HG02678 (cell line): ENCODE results near the gene EFNA4.
A peak's percentile ranks its signal among the peaks of the same experiment; 100 is the strongest.

ENCODE experiments used
- ATAC-seq: cut with Tn5 transposase; IDR thresholded peaks from one replicate; pipeline ENCODE4 v1.9.1; 2021; ENCODE audit warnings: mild to moderate bottlenecking, moderate library complexity; ENCODE audit not compliant: unreplicated experiment

EFNA4 gene

DNA sequence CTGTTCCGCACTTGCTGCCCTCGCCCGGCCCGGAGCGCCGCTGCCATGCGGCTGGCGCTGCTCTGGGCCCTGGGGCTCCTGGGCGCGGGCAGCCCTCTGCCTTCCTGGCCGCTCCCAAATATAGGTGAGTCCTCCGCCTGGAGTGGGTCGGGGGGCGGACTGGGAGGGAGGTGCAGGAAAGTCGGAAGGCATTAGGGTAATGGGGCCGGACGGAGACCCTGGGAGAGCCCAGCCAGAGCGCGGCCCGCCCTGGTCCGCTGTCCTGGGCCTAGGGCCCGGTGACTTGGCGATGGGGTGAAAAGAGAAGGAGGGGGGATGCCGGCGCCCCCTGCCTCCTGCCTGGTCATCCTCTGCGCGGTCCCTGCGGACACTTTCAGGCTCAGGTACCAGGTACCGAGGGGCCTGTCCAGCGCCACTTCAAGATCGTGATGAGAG lies 12.2 kb upstream of the EFNA4 start:
- ATAC-seq = no peak

DNA sequence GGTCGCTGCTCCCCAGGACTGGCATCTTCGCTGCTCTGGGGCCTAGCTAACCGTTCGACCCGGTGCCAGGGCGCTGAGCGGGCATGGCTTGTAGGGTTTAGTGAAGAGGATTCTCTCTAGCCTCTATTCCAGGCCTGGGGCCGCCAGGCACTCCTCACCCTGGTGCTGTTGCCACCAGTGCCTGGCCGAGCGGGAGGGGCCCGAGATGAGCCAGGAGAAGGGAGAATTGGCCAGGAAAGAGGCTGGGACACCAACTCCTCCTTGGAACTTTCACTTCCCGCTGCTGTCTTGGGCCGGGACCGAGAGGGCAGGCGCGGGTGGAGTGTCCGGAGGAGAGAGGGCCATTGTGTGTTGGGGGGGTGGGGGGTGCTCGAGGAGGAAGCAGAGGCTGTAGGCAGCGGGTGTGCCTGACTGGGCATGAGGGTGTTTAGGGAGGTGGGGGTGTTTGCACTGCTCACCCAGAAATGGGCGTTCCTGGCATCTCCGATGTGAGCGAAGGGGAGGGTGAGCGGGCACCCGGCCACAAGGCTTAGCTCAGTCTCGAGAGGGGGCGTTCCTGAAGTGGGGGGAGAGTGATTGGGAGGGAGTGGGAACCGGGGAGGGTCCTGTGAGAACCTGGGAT lies 11.7 kb upstream of the EFNA4 start:
- peak; percentile 3 for ATAC-seq

DNA sequence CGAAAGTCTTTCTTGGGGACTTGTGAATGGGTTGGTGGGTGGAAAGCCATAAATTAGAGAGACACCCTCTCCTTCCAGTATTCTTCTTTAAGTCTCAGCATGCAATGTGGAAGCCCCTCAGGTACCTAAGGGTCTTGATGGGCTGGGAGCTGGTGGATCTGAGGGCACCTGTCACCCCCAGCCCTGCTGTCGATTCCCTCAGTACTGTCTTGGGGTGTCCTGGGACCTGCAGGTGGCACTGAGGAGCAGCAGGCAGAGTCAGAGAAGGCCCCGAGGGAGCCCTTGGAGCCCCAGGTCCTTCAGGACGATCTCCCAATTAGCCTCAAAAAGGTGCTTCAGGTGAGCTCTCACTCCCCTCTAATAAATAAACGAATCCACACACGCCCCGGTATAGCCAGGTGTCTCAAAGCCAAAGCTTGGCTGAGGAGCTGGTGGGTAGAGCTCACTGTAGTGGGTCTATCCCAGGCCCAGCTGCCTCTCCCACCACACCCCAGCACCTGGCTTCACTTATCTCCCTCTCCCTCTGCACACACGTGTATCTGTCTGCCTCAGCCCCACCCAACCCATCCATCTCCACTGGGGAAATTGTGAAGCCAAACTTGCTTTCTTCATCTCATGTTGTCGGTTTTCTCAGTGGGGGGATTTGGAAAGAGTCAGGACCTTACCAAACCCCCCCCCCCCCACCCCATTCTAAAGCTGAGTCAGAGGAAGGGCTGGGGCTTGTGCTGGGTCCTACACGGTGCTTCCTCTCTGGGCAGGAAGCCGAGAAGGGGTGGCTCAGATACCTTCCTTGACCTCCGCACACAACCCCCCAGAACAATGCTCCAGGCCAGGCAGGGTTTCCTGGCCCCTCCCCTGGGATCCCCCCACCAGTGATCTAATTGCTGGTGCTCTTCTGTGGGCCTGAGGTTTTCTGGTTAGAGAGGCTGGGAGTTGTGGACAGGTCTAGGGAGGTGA lies 10.8 kb upstream of the EFNA4 start:
- no peak for ATAC-seq

DNA sequence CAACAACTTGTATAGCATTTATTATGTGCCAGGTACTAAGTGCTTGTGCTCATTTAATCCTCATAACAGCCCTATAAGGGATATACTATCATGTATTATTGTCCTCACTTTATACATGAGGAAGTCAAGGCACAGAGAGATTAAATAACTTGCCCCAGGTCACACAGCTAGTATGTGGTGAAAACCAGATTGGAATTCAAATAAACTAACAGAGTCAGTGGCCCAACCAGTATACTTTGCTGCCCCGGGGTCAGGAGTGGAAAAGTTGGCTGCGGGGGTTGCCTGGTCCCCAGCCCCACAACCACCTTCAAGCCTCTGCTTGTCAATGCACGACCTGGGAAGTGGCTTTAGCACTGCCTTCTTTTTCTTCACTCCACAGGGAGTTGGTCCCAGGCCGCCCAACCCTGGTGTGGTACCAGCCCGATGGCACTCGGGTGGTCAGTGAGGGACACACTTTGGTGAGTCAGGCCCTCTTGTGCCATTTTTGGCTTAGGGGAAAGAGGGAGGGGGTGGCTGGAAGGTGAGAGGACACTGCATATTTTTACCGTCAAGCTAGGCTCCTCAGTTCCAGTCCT lies 9.9 kb upstream of the EFNA4 start:
- ATAC-seq = no peak

DNA sequence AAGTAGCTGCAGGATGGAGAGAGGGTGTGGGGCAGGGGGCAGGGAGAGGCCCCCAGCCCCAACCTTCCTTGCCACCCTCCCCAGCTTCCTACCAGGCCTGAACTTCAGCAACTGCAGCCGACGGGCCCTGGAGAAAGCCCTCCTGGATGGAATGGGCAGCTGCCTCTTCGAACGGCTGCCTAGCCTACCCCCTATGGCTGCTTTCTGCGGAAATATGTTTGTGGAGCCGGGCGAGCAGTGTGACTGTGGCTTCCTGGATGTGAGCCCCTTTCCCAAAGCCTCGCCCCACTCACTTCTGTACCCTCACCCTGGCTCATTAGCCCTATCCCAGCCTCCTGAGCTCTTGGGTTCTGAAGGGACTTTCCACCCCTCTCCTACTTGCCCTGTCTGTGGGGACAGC lies 6.4 kb upstream of the EFNA4 start:
- no peak for ATAC-seq

DNA sequence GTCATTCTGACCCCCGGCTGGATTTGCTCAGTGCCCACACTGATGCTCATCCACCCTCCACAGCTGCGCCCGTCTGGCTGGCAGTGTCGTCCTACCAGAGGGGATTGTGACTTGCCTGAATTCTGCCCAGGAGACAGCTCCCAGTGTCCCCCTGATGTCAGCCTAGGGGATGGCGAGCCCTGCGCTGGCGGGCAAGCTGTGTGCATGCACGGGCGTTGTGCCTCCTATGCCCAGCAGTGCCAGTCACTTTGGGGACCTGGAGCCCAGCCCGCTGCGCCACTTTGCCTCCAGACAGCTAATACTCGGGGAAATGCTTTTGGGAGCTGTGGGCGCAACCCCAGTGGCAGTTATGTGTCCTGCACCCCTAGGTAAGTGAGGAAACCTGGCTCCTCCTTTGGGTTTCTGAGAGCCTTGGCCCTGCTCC lies 5.7 kb upstream of the EFNA4 start:
- ATAC-seq = no peak

DNA sequence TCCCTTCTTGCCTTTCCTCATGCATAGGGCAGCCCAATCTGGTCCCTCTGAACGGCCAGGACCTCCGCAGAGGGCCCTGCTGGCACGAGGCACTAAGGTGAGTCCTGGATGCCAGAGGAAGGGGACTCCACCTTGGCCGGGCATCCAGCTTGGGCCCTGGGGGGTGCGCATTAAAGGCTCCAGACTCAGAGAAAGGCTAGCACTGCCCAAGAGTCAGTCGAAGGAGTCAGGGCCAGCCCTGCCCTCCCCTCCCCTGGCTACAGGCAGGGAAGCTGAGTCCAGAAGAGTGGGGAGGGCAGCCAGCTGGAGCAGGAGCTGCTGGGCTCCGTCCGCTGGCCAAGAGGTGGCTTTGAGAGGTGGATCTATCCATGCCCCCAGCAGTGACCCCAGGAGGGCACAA lies 2.8 kb upstream of the EFNA4 start:
- ATAC-seq = no peak

DNA sequence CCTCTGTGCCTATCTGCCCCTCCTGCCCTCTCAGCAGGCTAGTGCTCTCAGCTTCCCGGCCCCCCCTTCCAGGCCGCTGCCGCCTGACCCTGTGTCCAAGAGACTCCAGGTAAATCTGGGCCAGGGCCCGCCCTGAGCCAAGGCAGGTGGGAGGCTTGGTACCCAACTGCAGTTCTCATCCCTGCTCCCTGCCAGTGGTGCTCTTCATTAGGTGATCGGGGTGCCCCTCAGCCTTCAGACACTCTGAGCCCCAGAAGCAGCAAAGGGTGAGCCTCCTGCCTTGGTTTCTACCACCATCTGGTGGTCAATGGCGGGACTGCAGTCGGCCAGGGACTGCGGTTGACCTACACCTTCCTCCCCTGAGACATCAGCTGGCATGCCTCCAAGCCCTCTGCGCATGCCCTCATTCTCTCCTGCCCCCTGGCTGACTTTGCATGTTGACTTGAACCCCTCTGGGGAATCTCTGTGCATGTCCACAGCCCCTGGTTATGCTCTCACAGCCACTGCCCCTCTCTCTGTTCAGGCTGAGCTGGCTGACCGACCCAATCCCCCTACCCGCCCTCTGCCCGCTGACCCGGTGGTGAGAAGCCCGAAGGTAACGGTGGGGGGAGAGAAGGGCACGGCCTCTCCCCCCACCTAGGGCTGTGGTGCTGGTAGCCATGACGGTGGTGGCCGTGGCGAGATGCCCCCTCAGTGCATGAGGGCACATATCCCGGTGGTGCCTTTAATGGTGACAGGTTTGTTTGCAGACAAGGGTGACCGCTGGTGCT lies 2.0 kb upstream of the EFNA4 start:
- ATAC-seq = peak; percentile 42

DNA sequence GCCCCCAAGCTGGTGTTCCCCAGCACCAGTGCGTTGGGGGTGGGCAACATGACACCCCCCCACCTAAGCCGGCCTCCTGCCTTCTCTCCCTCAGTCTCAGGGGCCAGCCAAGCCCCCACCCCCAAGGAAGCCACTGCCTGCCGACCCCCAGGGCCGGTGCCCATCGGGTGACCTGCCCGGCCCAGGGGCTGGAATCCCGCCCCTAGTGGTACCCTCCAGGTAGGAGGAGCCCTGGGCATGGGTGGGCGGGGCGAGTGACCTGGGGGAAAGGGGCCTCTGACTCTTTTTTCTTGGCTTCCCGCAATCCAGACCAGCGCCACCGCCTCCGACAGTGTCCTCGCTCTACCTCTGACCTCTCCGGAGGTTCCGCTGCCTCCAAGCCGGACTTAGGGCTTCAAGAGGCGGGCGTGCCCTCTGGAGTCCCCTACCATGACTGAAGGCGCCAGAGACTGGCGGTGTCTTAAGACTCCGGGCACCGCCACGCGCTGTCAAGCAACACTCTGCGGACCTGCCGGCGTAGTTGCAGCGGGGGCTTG lies 1.3 kb upstream of the EFNA4 start:
- ATAC-seq = no peak

DNA sequence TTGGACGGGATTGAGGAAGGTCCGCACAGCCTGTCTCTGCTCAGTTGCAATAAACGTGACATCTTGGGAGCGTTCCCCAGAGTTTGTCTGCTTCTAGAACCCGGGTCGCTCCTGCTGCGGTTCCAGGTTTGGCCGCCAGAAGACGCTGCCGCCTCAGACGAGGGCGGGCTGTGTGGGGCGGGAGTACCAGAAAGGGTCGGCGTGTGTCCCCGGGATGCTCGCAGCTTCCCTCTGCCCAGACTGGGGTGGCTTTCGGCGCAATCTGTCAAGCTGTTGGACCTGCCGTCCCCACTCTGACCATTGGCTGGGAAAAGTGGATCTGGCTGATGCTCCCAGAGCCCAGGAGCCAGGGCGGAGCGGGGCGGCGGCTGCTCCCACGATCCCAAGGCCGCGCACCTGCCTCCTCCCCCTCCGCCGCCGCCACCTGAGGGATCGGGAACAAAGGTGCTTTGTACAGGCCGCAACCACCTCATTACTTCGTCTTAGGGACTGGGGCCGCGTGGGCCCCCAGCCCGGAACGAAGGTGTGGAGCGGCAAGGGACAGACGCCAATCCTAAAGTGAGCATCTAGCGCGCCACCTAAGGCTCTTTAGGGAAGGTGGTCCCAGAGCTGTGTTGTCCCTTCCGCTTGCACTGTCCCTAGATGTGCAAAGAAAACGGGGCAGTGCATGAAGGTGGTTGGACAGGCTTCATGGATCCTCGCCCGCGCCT lies 683 bp upstream of the EFNA4 start:
- ATAC-seq = peak; percentile 30

DNA sequence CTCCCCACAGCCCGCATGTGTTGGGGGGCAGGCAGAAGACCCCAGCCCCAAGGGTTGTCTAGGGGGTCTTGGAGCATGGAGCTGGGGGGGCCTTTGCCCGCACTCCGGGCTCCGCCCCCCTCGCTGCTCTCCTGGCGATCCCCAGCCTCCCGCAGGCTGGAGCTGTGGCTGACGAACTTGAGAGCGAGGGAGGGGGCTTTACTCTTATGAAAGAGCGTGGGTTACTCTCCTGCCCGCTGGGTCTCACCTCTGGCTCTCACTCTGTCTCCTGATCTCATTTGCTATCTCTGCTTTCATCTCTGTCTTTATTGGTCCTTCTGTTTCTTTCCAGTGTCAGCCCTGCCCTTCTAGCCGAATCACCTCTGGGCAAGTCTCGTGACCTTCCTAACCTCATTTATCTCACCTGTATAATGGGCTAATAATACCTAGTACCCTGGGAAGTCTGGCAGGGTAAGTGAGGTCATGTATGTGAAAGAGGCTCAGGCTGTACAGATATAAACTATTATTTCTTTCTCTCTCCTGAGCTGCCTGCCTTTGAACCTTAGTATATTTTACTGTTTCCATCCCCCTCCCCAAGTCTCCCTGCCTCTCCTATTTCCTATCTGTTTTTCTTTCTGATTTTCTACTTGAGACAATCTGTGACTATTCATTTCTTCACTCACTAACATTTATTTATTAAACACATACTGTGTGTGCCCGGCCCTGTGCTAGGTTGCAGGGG lies 731 bp downstream of the EFNA4 start:
- ATAC-seq = no peak

DNA sequence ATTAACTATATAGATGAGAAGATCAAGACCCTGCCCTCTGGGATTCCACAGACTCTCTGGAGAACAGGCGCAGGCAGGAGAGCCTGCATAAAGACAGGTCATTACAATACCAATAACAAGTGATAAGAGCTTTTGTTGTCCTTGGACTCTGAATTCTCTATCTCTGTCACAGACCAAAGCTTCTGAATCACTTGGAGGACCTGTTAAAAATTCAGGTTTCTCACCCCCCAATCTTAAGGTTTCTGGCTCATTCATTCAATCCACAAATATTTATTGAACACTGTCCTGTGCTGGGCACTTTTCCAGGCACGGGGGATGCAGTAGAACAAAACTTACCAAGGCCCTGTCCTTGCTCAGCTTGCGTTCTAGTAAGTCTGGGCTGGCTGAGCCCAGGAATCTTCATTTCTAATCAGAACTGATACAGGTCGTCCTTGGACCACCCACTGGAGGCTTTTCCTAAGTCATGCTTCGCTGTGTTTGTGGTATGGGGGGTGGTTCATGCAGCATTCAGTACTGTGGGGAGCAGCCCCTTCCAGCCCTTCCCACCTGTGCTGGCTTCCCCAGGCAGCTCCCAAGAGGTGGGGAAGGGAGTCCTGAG lies 1.4 kb downstream of the EFNA4 start:
- no peak for ATAC-seq

DNA sequence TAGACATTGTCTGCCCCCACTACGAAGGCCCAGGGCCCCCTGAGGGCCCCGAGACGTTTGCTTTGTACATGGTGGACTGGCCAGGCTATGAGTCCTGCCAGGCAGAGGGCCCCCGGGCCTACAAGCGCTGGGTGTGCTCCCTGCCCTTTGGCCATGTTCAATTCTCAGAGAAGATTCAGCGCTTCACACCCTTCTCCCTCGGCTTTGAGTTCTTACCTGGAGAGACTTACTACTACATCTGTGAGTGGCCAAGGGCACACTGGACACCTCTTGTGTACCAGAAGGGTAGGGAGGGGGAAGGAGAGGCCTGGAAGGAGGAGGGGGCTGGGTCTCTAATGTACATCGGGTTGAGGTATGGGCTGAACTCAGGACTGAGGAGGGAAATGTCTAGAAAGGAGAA lies 3.2 kb downstream of the EFNA4 start:
- ATAC-seq = no peak

DNA sequence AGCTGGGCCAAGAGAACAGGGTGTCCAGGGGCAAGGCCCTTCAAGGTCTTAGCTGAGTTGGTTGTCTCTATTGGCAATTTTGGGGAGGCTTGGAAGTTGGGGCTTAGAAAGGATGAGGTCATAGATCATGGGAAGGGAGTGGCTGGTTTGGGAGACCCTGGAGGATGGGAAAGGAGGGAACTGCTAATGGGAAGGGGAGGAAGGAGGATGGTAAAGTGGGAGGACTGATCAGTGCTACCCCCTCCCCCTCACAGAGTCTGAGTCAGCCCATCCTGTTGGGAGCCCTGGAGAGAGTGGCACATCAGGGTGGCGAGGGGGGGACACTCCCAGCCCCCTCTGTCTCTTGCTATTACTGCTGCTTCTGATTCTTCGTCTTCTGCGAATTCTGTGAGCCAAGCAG lies 5.1 kb downstream of the EFNA4 start:
- no peak for ATAC-seq

DNA sequence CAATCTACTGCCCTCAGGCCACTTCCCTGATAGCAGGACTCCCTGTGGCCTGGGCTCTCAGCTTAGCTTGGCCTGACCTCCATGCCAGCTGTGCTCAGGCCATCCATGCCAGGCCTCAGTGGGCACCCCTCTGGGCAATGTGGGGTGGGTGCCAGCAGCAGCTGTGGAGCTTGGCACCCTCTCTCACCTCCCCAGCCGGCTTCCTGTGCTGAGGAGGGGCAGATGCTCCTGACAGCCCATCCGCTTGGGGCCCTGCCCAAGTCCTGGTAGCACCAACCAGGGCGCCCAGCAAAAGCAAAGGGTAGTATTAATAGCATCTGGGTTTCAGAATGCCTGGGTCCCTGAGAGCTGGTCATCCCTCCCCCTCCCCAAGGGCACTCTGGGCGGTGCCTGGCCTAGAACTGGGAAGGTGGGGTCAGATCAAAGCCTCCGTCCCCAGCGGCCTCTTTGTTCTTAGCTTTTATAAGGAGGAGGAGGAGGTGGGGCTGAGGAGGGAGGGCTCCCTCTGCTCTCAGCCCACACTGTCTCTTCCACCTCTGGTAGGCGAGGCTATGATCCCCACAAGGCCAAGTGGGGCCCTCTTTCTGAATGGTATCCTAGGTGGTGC lies 6.1 kb downstream of the EFNA4 start:
- ATAC-seq = no peak

DNA sequence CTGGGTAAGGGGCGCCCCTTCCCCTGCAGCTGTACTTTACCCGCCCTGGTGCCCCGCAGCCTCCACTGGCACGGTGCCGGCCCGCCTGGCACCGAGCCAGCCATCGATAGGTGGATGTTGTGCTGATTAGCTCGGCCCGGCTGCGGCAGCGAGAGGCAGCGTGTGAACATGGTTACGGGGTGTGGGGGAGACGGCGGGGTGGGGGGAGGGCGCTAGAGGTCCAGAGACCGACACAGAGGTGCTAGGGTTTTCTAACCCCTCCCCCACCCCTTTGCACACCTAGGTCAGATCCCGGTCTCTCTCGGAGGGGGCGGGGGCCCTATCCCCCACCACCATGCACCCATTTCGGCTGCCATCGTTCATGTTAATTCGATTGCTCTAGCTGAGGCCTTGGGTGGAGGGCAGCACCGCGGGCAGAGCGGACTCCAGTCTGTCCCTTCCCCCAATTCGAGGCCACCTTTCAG lies 6.7 kb downstream of the EFNA4 start:
- no peak for ATAC-seq

DNA sequence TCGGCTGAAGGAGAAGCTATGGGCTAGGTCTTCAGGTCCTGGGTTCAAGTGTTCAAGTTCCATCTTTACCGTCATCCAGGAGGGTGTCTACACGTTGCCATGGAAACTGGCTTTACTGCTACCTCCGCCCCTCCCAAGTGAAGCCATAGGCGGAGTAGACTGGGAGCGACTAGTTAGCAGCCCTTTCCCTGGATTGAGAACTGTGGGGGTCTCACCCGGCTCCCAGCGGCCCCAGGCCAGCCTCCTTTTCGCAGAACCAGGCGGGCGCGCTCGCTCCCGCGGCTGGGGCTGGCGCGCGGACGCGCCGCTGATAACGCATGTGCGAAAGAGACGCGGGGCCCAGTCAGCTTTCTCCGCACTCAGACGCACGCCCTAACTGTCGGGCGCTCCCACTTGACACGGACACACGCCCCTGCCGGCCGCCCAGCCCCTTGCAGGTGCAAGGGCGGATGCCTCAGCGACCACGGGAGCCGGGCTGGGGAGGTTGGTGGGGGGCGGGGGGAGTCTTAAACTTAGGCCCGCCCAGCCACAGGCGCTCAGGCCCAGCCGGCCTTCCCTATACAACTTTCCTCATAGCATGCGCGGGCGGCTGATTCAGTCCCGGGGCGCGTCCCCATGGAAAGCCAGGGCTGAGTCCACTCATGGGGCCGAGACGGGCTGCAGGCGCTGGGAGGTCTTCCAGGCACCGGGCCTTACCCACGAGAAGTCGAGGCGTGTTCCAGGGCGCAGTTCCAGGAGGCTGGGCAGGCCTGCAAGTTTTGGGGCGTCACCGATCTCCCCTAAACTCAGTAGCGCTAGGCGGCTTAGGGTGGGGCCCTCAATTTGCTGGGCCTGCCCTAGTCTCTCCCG lies 7.4 kb downstream of the EFNA4 start:
- ATAC-seq = peak; percentile 81

DNA sequence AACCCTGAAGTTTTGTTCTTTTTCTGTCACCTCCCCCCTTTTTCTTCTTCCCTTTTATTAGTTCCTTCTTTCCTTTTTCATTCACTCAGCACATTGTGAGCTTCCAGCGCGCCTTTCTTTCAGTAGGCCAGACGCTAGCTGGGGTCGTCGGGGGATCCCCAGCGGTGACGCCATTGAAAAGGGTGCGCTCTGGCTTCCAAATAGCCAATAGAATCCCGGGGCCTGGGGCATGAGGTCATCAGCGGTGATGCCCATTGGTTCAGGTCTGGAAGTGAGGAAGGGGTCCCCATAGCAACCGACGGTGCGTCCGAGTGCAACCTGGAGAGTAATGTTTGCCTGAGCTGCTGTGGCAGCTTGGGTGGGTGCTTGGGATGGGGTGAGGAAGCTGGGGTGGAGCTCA lies 8.2 kb downstream of the EFNA4 start:
- ATAC-seq = no peak
